Activated T-cell treated with anti-CD3 and anti-CD28 coated beads, Interleukin-2, amount 50 U/mL, for 24 hours (primary cell): Measurements from ENCODE around the gene FBXL16.

Experiments
- DNase-seq: peaks from one replicate; pipeline ENCODE4 v3.0.0-alpha.2; 2020
- H3K27ac Mint-ChIP-seq: 2 replicates; pipeline ENCODE4 v1.8.0; 2020; ENCODE audit warnings: mild to moderate bottlenecking, mixed read lengths
- H3K27me3 Mint-ChIP-seq: 2 replicates; pipeline ENCODE4 v1.8.0; 2020; ENCODE audit warnings: mixed read lengths
- H3K36me3 Mint-ChIP-seq: 2 replicates; pipeline ENCODE4 v1.8.0; 2020; ENCODE audit warnings: low read depth, mixed read lengths
- H3K4me1 Mint-ChIP-seq: 2 replicates; pipeline ENCODE4 v1.8.0; 2020; ENCODE audit warnings: low read depth, mixed read lengths
- H3K4me3 Mint-ChIP-seq: 2 replicates; pipeline ENCODE4 v1.8.0; 2020; ENCODE audit warnings: mild to moderate bottlenecking, moderate library complexity, mixed read lengths
- H3K9me3 Mint-ChIP-seq: 2 replicates; pipeline ENCODE4 v1.8.0; 2020; ENCODE audit warnings: mixed read lengths

The FBXL16 gene

GRCh38 chr16:729768-730665 lies 24.4 kb upstream of the FBXL16 start:
- peaks cover 42% of the 10 kb centered on the region for H3K36me3 Mint-ChIP-seq
- no peaks in the 10 kb centered on the region for H3K27me3 Mint-ChIP-seq
- H3K27ac Mint-ChIP-seq: no peak overlapping the region
- H3K4me1 Mint-ChIP-seq: peaks cover 10% of the 10 kb centered on the region
- DNase-seq: peak; percentile 34
- H3K4me3 Mint-ChIP-seq: peak overlapping the region; percentile 20
- no peaks in the 10 kb centered on the region for H3K9me3 Mint-ChIP-seq

DNA sequence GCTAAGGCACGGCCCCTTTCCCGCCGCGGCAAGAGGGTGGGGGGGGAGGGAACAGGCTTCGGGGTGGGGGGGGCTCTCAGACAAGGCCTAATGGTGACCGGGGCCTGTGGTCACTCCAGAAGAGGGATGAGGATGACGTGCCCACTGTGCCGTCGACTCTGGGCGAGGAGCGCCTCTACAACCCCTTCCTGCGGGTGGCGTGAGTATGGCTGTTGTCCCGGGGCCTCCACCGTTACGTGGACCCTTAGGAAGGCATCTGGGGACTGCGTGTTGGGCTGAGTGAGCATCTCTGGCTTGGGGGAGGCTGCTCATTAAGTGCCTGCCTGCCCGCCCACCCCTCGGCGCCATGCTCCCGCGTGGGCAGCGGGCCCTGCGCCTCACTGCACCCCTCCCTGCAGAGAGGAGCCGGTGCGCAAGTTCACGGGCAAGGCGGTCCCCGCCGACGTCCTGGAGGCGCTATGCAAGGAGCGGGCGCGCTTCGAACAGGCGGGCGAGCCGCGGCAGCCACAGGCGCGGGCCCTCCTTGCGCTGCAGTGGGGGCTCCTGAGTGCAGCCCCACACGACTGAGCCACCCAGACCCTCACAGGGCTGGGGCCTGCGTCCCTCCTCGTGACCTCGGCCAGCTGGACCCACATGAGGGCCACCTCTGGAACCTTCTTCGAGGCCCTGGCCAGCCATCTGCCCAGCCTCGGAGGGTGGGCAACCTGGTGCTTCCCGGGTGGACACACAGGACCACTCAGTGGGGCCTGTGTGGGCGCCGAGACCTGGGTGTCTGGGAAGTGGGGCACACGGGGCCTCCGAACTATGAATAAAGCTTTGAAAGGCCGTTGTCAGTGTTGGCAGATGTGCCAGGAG lies 23.5 kb upstream of the FBXL16 start:
- Mint-ChIP-seq H3K9me3 (no peaks in the 10 kb centered on the region), H3K4me3 (peak overlapping the region; percentile 70), H3K4me1 (peaks cover 5% of the 10 kb centered on the region), H3K27ac (peak overlapping the region; percentile 63), H3K27me3 (no peaks in the 10 kb centered on the region), H3K36me3 (peaks cover 33% of the 10 kb centered on the region)
- DNase-seq: peak; percentile 41

DNA sequence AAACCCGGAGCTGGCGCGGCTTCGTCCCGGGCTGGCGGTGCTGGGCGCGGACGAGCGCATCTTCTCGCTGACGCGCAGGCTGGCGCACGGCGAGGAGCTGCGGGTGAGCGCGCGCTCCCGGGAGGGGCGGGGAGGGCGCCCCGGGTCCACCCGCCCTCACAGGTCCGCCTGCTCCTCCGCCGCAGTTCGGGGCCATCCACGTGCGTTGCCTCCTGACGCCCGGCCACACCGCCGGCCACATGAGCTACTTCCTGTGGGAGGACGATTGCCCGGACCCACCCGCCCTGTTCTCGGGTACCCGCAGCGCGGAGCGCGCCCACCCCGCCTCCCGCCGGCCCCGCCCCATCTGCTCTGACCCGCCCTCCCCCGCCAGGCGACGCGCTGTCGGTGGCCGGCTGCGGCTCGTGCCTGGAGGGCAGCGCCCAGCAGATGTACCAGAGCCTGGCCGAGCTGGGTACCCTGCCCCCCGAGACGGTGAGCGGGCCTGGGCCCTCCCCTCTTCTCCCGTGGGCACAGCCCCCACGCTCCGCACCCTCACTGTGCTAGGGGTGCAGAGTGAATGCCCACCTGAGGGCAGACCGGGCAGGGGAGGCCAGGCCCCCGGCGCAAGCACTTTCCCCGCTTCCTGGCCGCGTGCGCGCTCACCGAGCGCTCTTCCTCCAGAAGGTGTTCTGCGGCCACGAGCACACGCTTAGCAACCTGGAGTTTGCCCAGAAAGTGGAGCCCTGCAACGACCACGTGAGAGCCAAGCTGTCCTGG lies 22.7 kb upstream of the FBXL16 start:
- peaks cover 5% of the 10 kb centered on the region for H3K4me1 Mint-ChIP-seq
- no peaks in the 10 kb centered on the region for H3K27me3 Mint-ChIP-seq
- H3K4me3 Mint-ChIP-seq: peak overlapping the region; percentile 70
- H3K36me3 Mint-ChIP-seq: peaks cover 31% of the 10 kb centered on the region
- H3K27ac Mint-ChIP-seq: peak overlapping the region; percentile 63
- no peaks in the 10 kb centered on the region for H3K9me3 Mint-ChIP-seq
- peak; percentile 79 for DNase-seq

GRCh38 chr16:727291-727977 lies 21.8 kb upstream of the FBXL16 start:
- Mint-ChIP-seq H3K4me3 (peak overlapping the region; percentile 70), H3K9me3 (no peaks in the 10 kb centered on the region), H3K36me3 (peaks cover 28% of the 10 kb centered on the region), H3K4me1 (peaks cover 9% of the 10 kb centered on the region), H3K27me3 (no peaks in the 10 kb centered on the region), H3K27ac (no peak overlapping the region)
- DNase-seq: peak; percentile 64

GRCh38 chr16:726438-727290 lies 21.1 kb upstream of the FBXL16 start, which contains the start of the genes CCDC78 and HAGHL:
TSS of gene CCDC78 (minus strand) at chr16:726443. CDS start at chr16:726367, 76 bp downstream.
TSS of gene HAGHL (plus strand) at chr16:727106. CDS start at chr16:727510, 404 bp downstream.
- peaks cover 12% of the 10 kb centered on the region for H3K4me1 Mint-ChIP-seq
- no peaks in the 10 kb centered on the region for H3K27me3 Mint-ChIP-seq
- peak within 1 kb of the TSS; percentile 70 for H3K4me3 Mint-ChIP-seq
- DNase-seq: peak; percentile 79
- H3K9me3 Mint-ChIP-seq: no peaks in the 10 kb centered on the region
- H3K36me3 Mint-ChIP-seq: peaks cover 20% of the 10 kb centered on the region
- peak within 1 kb of the TSS; percentile 73 for H3K27ac Mint-ChIP-seq

GRCh38 chr16:726188-726437 lies 20.5 kb upstream of the FBXL16 start:
- Mint-ChIP-seq H3K4me3 (peak overlapping the region; percentile 70), H3K36me3 (peaks cover 18% of the 10 kb centered on the region), H3K9me3 (no peaks in the 10 kb centered on the region), H3K27me3 (no peaks in the 10 kb centered on the region), H3K4me1 (peaks cover 12% of the 10 kb centered on the region), H3K27ac (peak overlapping the region; percentile 73)
- no peak for DNase-seq

DNA sequence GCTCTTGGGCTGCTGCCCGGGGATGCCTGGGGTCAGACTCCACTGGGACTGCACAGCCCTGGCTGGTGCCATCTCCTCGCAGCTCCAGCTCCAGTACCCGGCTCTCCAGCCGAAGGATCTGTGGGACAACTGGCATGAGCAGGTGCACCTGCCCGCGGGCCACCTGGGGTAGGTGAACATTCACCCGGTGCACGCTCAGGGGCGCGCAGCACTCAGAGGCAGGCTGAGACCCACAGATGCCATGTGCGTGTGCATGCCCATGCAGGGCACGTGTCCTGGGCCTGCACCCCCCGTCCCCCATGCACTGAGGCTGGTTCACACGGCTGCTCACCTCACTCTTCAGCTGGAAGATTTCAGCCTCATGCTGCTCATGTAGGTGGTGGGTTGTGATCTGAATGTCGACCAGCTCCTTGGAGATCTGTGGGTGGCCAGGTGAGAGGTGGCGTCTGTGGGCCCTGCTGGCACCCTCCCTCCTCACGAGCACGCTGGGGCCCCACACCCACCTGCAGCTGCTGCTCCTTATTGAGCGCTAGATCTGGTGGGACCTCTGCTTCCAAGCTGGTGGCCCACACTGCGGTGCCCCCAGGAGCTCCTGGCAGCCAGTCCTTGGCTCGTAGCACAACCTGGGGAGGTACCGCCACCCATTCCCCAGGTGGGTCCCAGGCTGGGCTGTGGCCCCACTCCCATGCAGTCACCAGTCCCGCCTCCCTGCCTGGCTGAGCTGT lies 20.0 kb upstream of the FBXL16 start:
- Mint-ChIP-seq H3K9me3 (no peaks in the 10 kb centered on the region), H3K4me3 (no peak overlapping the region), H3K27me3 (no peaks in the 10 kb centered on the region), H3K36me3 (peaks cover 16% of the 10 kb centered on the region), H3K4me1 (peaks cover 12% of the 10 kb centered on the region), H3K27ac (no peak overlapping the region)
- peak; percentile 43 for DNase-seq

DNA sequence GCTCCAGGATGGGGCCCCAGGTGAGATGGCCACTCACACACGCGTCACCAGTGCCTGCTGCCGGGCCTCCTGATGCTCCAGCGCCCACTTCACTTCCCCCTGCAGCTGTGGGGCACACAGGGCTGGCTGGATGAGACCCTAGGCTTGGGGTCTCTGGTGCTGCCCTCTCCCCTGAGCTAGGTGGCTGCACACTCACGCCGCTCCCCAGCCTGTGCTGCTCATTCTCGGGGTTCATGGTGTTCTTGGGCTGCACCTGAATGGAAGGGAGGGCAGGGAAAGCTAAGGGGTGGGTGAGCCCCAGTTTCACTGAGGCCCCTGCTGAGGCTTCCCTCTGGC lies 19.4 kb upstream of the FBXL16 start:
- H3K27ac Mint-ChIP-seq: no peak overlapping the region
- H3K9me3 Mint-ChIP-seq: no peaks in the 10 kb centered on the region
- no peak overlapping the region for H3K4me3 Mint-ChIP-seq
- peaks cover 17% of the 10 kb centered on the region for H3K36me3 Mint-ChIP-seq
- no peaks in the 10 kb centered on the region for H3K27me3 Mint-ChIP-seq
- no peak for DNase-seq
- H3K4me1 Mint-ChIP-seq: peaks cover 17% of the 10 kb centered on the region

DNA sequence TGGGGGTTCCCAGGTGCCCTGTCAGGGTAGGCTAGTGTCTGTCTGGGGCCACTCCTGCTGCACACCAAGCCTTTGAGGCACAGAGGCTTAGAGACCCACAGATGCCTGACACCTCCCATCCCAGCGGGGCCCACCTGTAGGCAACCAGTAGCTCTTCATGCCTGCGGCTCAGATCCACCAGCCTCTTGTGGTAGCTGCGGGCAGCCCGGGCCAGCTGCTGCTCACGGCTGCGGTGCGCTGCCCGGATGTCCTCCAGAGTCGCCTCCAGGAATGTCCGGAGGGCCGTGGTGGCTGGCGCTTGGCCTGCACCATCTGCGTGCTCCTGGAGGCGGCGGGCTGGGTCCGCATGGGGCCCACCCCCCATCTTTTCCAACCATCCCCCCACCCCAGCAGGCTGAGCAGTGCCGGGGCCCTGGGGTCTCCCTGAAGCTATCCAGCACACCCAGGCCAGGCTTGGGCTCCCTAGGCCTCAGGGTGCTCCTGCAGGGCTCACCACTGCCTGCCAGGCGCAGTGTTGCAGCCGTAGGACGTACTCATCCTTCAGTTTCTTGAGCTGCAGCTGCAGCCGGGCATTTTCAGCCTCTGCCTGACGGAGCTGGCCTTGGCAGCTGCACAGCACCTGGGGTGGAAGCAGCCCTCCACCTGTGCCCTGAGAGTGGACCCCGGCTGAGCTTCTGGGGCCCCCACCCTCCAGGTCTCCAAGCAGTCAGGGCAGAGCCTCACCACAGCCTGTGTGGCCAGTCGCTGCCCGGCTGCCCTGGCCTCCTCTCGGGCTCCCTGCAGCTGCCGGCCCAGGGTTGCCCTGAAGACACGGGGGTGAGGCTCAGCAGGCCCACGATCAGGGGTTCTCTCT lies 18.8 kb upstream of the FBXL16 start:
- Mint-ChIP-seq H3K4me1 (peaks cover 22% of the 10 kb centered on the region), H3K9me3 (no peaks in the 10 kb centered on the region), H3K27ac (no peak overlapping the region), H3K36me3 (peaks cover 12% of the 10 kb centered on the region), H3K27me3 (no peaks in the 10 kb centered on the region), H3K4me3 (no peak overlapping the region)
- DNase-seq: no peak

DNA sequence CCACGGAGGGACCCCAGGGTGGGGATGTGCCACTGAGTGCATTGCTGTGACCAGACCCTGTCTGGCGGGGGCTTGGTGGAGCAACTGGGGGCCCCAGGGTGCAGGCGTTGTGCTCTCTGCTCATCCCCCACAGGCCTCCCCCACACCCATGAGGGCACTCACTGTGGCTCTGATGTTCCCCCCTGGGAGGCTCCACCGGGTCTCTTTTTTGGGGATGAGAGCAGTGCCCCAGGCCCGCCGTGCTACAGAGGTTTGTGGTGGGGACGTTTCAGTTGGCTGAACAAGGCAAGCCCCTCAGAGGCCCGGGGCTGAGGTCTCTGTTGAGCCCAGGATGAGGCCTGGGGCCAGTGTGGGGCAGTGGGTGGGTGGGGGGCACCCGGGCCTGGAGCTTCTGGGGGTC lies 18.1 kb upstream of the FBXL16 start:
- Mint-ChIP-seq H3K36me3 (peaks cover 12% of the 10 kb centered on the region), H3K27me3 (no peaks in the 10 kb centered on the region), H3K9me3 (no peaks in the 10 kb centered on the region), H3K4me3 (no peak overlapping the region), H3K4me1 (peaks cover 29% of the 10 kb centered on the region), H3K27ac (no peak overlapping the region)
- DNase-seq: no peak

- Mint-ChIP-seq H3K9me3 (no peaks in the 10 kb centered on the region), H3K4me1 (peaks cover 30% of the 10 kb centered on the region), H3K4me3 (peak overlapping the region; percentile 67), H3K27me3 (no peaks in the 10 kb centered on the region), H3K36me3 (peaks cover 12% of the 10 kb centered on the region), H3K27ac (no peak overlapping the region)
- no peak for DNase-seq
Measured at GRCh38 chr16:722835-723633, 17.4 kb upstream of the FBXL16 start.
